ENCODE results near the gene SHH. TPM values are rescaled to one million over a fixed set of nuclear protein-coding genes. Genes with fewer than 3 reads are reported as not detected.

SHH gene
- polyA plus RNA-seq, 1 donor (not counting 4 experiments of a cell fraction or from before 2014, with no cell fraction given), result not detected

- no peaks in the 10 kb centered on the region for H3K9me1 ChIP-seq (ENCODE audit: control insufficient read depth, extremely low read depth, insufficient read depth, low read length)
- peaks cover 27% of the 10 kb centered on the region for H3K27me3 ChIP-seq (ENCODE audit: control insufficient read depth, extremely low read depth, insufficient read depth, low read length)
- H3K4me1 ChIP-seq (ENCODE audit: control insufficient read depth, extremely low read depth, insufficient read depth, low read length), result peaks cover under 1% of the 10 kb centered on the region
- no peak overlapping the region for H3K4me3 ChIP-seq (ENCODE audit: control insufficient read depth in 2 of 3, extremely low read depth in 1 of 3, insufficient read depth in 2 of 3, low read depth in 1 of 3, low read length in 3 of 3)
- H3K36me3 ChIP-seq (ENCODE audit: control insufficient read depth in 2 of 2, extremely low read depth in 1 of 2, insufficient read depth in 2 of 2, low read length in 2 of 2), result no peaks in the 10 kb centered on the region
- no peaks in the 10 kb centered on the region for H3K79me2 ChIP-seq (ENCODE audit: control insufficient read depth, insufficient read depth, low read length)
- no peak overlapping the region for H2AFZ ChIP-seq (ENCODE audit: control insufficient read depth, low read length)
- no peak overlapping the region for H3K4me2 ChIP-seq (ENCODE audit: control insufficient read depth, extremely low read depth, insufficient read depth, low read depth, low read length)
- H3K9me3 ChIP-seq (ENCODE audit: control insufficient read depth, low read depth, low read length), result no peaks in the 10 kb centered on the region
- no peaks in the 10 kb centered on the region for H4K20me1 ChIP-seq (ENCODE audit: control insufficient read depth, extremely low read depth, insufficient read depth, low read length)
- no peak overlapping the region for H3K9ac ChIP-seq (ENCODE audit: control insufficient read depth, extremely low read depth, insufficient read depth, low read length)
- TF ChIP-seq CTCF (optimal IDR thresholded peaks at IDR 0.05 in 1 of 3, IDR thresholded peaks at IDR 0.05 in 1 of 3, conservative IDR thresholded peaks at IDR 0.05 in 1 of 3; ENCODE audit: extremely low read depth in 1 of 3, insufficient read depth in 2 of 3, low read length in 3 of 3) (no peak), EZH2 (IDR thresholded peaks at IDR 0.05; ENCODE audit: low read length) (no peak)
- no peak overlapping the region for H3K27ac ChIP-seq (ENCODE audit: control insufficient read depth, insufficient read depth, low read length)
- dilution Hi-C loops (cut with MboI; ENCODE audit: extremely low pct_ligation_motif_present, low sequenced_read_pairs), result loop anchor here (25.0 kb wide), 1 partner anchor 870 kb away; no protein-coding TSS in a partner anchor
- FAIRE-seq (no peak), DNase-seq (ENCODE audit: low read depth, low spot score) (no peak)
Measured at GRCh38 chr7:155816996-155817395, 4.7 kb upstream of the SHH start.

GRCh38 chr7:155816192-155816508, 3.9 kb upstream of the SHH start:
- Histone ChIP-seq H3K27ac (ENCODE audit: control insufficient read depth, insufficient read depth, low read length) (no peak overlapping the region), H3K4me1 (ENCODE audit: control insufficient read depth, extremely low read depth, insufficient read depth, low read length) (peaks cover 4% of the 10 kb centered on the region), H3K9ac (ENCODE audit: control insufficient read depth, extremely low read depth, insufficient read depth, low read length) (no peak overlapping the region), H2AFZ (ENCODE audit: control insufficient read depth, low read length) (no peak overlapping the region), H3K36me3 (ENCODE audit: control insufficient read depth in 2 of 2, extremely low read depth in 1 of 2, insufficient read depth in 2 of 2, low read length in 2 of 2) (no peaks in the 10 kb centered on the region), H3K27me3 (ENCODE audit: control insufficient read depth, extremely low read depth, insufficient read depth, low read length) (peaks cover 35% of the 10 kb centered on the region), H3K9me1 (ENCODE audit: control insufficient read depth, extremely low read depth, insufficient read depth, low read length) (no peaks in the 10 kb centered on the region), H3K4me2 (ENCODE audit: control insufficient read depth, extremely low read depth, insufficient read depth, low read depth, low read length) (no peak overlapping the region), H4K20me1 (ENCODE audit: control insufficient read depth, extremely low read depth, insufficient read depth, low read length) (no peaks in the 10 kb centered on the region), H3K9me3 (ENCODE audit: control insufficient read depth, low read depth, low read length) (no peaks in the 10 kb centered on the region), H3K79me2 (ENCODE audit: control insufficient read depth, insufficient read depth, low read length) (no peaks in the 10 kb centered on the region), H3K4me3 (ENCODE audit: control insufficient read depth in 2 of 3, extremely low read depth in 1 of 3, insufficient read depth in 2 of 3, low read depth in 1 of 3, low read length in 3 of 3) (no peak overlapping the region)
- TF ChIP-seq CTCF (optimal IDR thresholded peaks at IDR 0.05 in 1 of 3, IDR thresholded peaks at IDR 0.05 in 1 of 3, conservative IDR thresholded peaks at IDR 0.05 in 1 of 3; ENCODE audit: extremely low read depth in 1 of 3, insufficient read depth in 2 of 3, low read length in 3 of 3), result no peak
- TF ChIP-seq EZH2 (IDR thresholded peaks at IDR 0.05; ENCODE audit: low read length), result no peak
- dilution Hi-C loops (cut with MboI; ENCODE audit: extremely low pct_ligation_motif_present, low sequenced_read_pairs), result loop anchor here (25.0 kb wide), 1 partner anchor 871 kb away; no protein-coding TSS in a partner anchor
- no peak for FAIRE-seq
- DNase-seq (ENCODE audit: low read depth, low spot score), result no peak
